Astrocyte of the cerebellum (primary cell): ENCODE measurements around the gene AP2B1.

Experiments
- DNase-seq: peaks from one replicate; pipeline ENCODE4 v3.0.0-alpha.2; 2011; ENCODE audit warnings: low read depth
- H3K4me3 ChIP-seq: 2 replicates; pipeline ENCODE4 v1.5.1; 2011; ENCODE audit warnings: mild to moderate bottlenecking, low read depth, low read length, moderate library complexity
- CTCF ChIP-seq: IDR thresholded peaks from 2 replicates; pipeline ENCODE4 v1.5.1; 2012; ENCODE audit warnings: low read length, low read depth, moderate library complexity, mild to moderate bottlenecking; ENCODE audit errors: missing control alignments
- in situ Hi-C: cut with HindIII; loops from 2 replicates; pipeline ENCODE4 v1.10.0; 2017; ENCODE audit warnings: low sequenced_read_pairs

AP2B1 gene

DNA sequence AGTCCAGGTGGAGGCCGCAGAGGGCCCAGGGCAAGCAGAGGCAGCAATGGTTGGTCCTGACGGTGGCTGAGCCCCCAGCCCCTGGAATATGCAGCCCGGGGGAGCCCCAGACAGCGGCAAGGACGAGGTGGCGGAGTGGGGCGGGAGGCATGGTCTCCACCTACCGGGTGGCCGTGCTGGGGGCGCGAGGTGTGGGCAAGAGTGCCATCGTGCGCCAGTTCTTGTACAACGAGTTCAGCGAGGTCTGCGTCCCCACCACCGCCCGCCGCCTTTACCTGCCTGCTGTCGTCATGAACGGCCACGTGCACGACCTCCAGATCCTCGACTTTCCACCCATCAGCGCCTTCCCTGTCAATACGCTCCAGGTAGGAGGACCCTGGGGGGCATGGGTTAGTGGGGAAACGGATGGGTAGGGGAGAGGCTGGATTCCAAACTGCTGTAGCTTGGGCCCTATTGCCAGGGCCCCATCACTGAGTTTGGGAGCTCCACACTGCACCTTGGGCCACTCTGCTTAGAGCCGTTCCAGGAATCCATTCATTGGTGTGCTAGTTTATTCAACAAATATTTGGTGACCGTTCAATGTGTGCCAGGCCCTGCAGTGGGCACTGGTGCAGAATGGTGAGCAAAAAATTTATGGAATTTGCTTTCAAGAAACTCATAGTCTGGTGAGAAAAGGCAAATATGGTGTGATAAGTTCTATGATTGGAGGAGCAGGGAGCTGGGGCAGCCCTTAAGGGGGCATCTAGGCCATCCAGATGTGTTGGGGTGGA, 148.1 kb downstream of the AP2B1 start:
- no peak for DNase-seq
- H3K4me3 ChIP-seq: no peak overlapping the region
- in situ Hi-C loops: no loop called here
- no peak for TF ChIP-seq CTCF

DNA sequence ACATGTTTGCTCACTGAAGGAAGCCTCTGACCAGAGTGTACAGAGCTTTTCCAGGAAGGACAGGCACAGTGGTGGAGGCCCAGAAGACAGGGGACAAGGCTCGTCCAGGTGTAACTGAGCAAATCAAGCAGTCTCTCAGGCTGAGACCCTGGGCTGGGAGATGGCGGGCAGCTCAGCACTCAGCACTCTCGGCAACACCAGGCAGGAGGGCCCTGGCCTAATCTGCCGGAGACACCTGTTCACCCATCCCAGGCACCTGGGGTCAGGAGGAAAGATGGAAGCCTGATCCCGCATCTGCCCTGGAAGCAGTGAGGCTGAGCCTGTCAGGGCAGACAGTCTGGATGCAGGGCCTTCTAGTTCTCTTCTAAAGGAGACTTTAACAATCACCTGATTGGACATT, 149.1 kb downstream of the AP2B1 start:
- in situ Hi-C loops: no loop called here
- DNase-seq: no peak
- no peak overlapping the region for H3K4me3 ChIP-seq
- no peak for TF ChIP-seq CTCF

DNA sequence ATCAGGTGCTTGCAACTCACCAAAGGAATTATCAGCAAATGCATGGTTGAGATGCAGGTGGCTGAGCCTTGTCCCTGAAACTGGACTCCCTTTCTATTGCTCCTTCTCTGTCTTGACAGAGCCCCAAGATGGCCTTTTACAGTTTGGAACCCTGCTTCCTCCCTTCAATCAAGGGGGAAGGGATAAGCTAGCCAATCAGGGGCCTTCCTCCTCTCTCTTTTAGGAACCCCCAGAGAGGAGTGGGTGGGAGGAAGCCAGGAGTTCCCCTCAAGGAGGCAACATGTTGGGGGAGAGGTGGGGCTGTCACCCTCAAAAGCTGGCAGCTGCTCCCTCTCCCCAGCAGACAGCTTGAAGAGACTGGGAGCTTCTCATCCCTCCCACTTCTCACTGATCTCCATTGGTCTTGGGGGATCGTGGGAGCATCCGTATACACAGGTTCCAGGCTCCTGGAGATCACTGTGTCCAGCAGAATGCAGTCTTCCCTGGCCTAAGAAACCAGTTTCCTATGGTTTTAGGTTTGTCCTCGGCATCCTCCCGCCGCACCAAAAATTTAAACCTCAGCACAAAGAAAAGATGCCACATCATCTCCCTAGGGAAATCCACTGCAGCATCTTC, 151.5 kb downstream of the AP2B1 start:
- no peak for DNase-seq
- H3K4me3 ChIP-seq: no peak overlapping the region
- TF ChIP-seq CTCF: no peak
- in situ Hi-C loops: no loop called here

GRCh38 chr17:35740216-35740615, 153.1 kb downstream of the AP2B1 start:
- TF ChIP-seq CTCF: no peak
- no peak overlapping the region for H3K4me3 ChIP-seq
- in situ Hi-C loops: no loop called here
- no peak for DNase-seq

GRCh38 chr17:35740997-35741931, 154.1 kb downstream of the AP2B1 start:
- DNase-seq: no peak
- in situ Hi-C loops: no loop called here
- H3K4me3 ChIP-seq: no peak overlapping the region
- no peak for TF ChIP-seq CTCF

- no peak for TF ChIP-seq CTCF
- H3K4me3 ChIP-seq: no peak overlapping the region
- DNase-seq: no peak
- in situ Hi-C loops: no loop called here
Observed at GRCh38 chr17:35742496-35742895, 155.4 kb downstream of the AP2B1 start.
